ENCODE measurements around the gene PCDHA6. TPM values are rescaled to one million over a fixed set of nuclear protein-coding genes. Genes with fewer than 3 reads are reported as not detected.
A peak's percentile ranks its signal among the peaks of the same experiment; 100 is the strongest.
"Not testable (repeated sequence)": the region's sequence is repeated elsewhere in the genome, so short reads cannot be mapped to it uniquely, and the experiment has no call there.

PCDHA6 gene
- 20.5 to 23.5 TPM (median 20.6 TPM) in 3 replicates for total RNA-seq
- long read RNA-seq, full-length matches to known transcripts, result 2 of 2 reads
- long read RNA-seq, partial matches to known transcripts, result 0 of 2 reads
- long read RNA-seq, other reads (novel, unspliced or antisense), result 0 of 2 reads

GRCh38 chr5:140827704-140828361, at the start of gene PCDHA6:
PCDHA6 (plus strand) TSS chr5:140827960; CDS start chr5:140828092, 132 bp downstream.
- H3K27ac Mint-ChIP-seq (ENCODE audit: unreplicated experiment), result peak within 1 kb of the TSS; percentile 85
- DNase-seq (ENCODE audit: low spot score), result no peak

GRCh38 chr5:140780512-140780911, 47.2 kb upstream of the PCDHA6 start:
- Mint-ChIP-seq H3K9me3 (ENCODE audit: low read depth) (peaks cover 74% of the 10 kb centered on the region), H3K4me3 (ENCODE audit: unreplicated experiment) (no peak overlapping the region), H3K4me1 (ENCODE audit: low read depth) (no peaks in the 10 kb centered on the region), H3K27ac (ENCODE audit: unreplicated experiment) (no peak overlapping the region), H3K36me3 (ENCODE audit: low read depth) (peaks cover 7% of the 10 kb centered on the region), H3K27me3 (ENCODE audit: low read depth) (no peaks in the 10 kb centered on the region)
- DNase-seq (ENCODE audit: low spot score), result no peak
- TF ChIP-seq CTCF (IDR thresholded peaks at IDR 0.05), result no peak

More at GRCh38 chr5:140827704-140828361, at the start of gene PCDHA6:
- peaks cover 10% of the 10 kb centered on the region for H3K36me3 Mint-ChIP-seq (ENCODE audit: low read depth)
- peaks cover 16% of the 10 kb centered on the region for H3K9me3 Mint-ChIP-seq (ENCODE audit: low read depth)
- H3K27me3 Mint-ChIP-seq (ENCODE audit: low read depth), result no peaks in the 10 kb centered on the region
- peaks cover 19% of the 10 kb centered on the region for H3K4me1 Mint-ChIP-seq (ENCODE audit: low read depth)
- peak within 1 kb of the TSS; percentile 82 for H3K4me3 Mint-ChIP-seq (ENCODE audit: unreplicated experiment)
- TF ChIP-seq CTCF (IDR thresholded peaks at IDR 0.05), result peak; percentile 78

GRCh38 chr5:140785905-140786686, 41.7 kb upstream of the PCDHA6 start, which contains the start of gene PCDHA1:
PCDHA1 (plus strand) TSS chr5:140786140.
- no peak within 1 kb of the TSS for H3K27ac Mint-ChIP-seq (ENCODE audit: unreplicated experiment)
- no peak within 1 kb of the TSS for H3K4me3 Mint-ChIP-seq (ENCODE audit: unreplicated experiment)
- no peak for TF ChIP-seq CTCF (IDR thresholded peaks at IDR 0.05)
- peak; percentile 64 for DNase-seq (ENCODE audit: low spot score)
- H3K36me3 Mint-ChIP-seq (ENCODE audit: low read depth), result peaks cover 7% of the 10 kb centered on the region
- H3K4me1 Mint-ChIP-seq (ENCODE audit: low read depth), result no peaks in the 10 kb centered on the region
- H3K27me3 Mint-ChIP-seq (ENCODE audit: low read depth), result no peaks in the 10 kb centered on the region
- H3K9me3 Mint-ChIP-seq (ENCODE audit: low read depth), result peaks cover 51% of the 10 kb centered on the region

- H3K4me3 Mint-ChIP-seq (ENCODE audit: unreplicated experiment); H3K36me3 Mint-ChIP-seq (ENCODE audit: low read depth); H3K27me3 Mint-ChIP-seq (ENCODE audit: low read depth); H3K4me1 Mint-ChIP-seq (ENCODE audit: low read depth); H3K27ac Mint-ChIP-seq (ENCODE audit: unreplicated experiment): not testable (repeated sequence)
- peaks cover 53% of the 10 kb centered on the region for H3K9me3 Mint-ChIP-seq (ENCODE audit: low read depth)
- peak; percentile 90 for DNase-seq (ENCODE audit: low spot score)
Observed at GRCh38 chr5:140787422-140787821, 40.3 kb upstream of the PCDHA6 start.

- H3K27me3 Mint-ChIP-seq (ENCODE audit: low read depth); H3K36me3 Mint-ChIP-seq (ENCODE audit: low read depth); H3K27ac Mint-ChIP-seq (ENCODE audit: unreplicated experiment); H3K4me3 Mint-ChIP-seq (ENCODE audit: unreplicated experiment); H3K4me1 Mint-ChIP-seq (ENCODE audit: low read depth): not testable (repeated sequence)
- peaks cover 50% of the 10 kb centered on the region for H3K9me3 Mint-ChIP-seq (ENCODE audit: low read depth)
- peak; percentile 92 for DNase-seq (ENCODE audit: low spot score)
Observed at GRCh38 chr5:140787849-140788504, 39.8 kb upstream of the PCDHA6 start.

GRCh38 chr5:140791089-140791488, 36.7 kb upstream of the PCDHA6 start:
- no peak overlapping the region for H3K4me3 Mint-ChIP-seq (ENCODE audit: unreplicated experiment)
- no peaks in the 10 kb centered on the region for H3K4me1 Mint-ChIP-seq (ENCODE audit: low read depth)
- peaks cover 55% of the 10 kb centered on the region for H3K9me3 Mint-ChIP-seq (ENCODE audit: low read depth)
- no peaks in the 10 kb centered on the region for H3K27me3 Mint-ChIP-seq (ENCODE audit: low read depth)
- no peak for TF ChIP-seq CTCF (IDR thresholded peaks at IDR 0.05)
- H3K36me3 Mint-ChIP-seq (ENCODE audit: low read depth), result peaks cover 12% of the 10 kb centered on the region
- no peak overlapping the region for H3K27ac Mint-ChIP-seq (ENCODE audit: unreplicated experiment)
- no peak for DNase-seq (ENCODE audit: low spot score)
